H1 (cell line): ENCODE results near the gene LRP8.

Experiments
- CBX8 ChIP-seq: fragments of 300-800, 300-1000 bp; sonication (generic); IDR thresholded peaks from 2 replicates; pipeline ENCODE4 v1.7.1; 2016; ENCODE audit warnings: low read depth, low read length, borderline replicate concordance
- CTCF ChIP-seq, 3 experiments: IDR thresholded peaks; 1 replicate in 2 of 3; 2 replicates in 1 of 3; pipeline versions ENCODE4 v1.5.1 to v1.6.1; 2011; ENCODE audit warnings: low read length in 3 of 3, mild to moderate bottlenecking in 3 of 3, inconsistent platforms in 2 of 3, low read depth in 1 of 3, moderate library complexity in 1 of 3; ENCODE audit not compliant: insufficient read depth in 1 of 3; ENCODE audit errors: control extremely low read depth in 1 of 3
- JUN ChIP-seq: IDR thresholded peaks from 2 replicates; pipeline ENCODE4 v1.6.1; 2011; ENCODE audit warnings: low read depth, mild to moderate bottlenecking, improper control_type of control experiment, low read length
- POLR2A ChIP-seq, 2 experiments: IDR thresholded peaks; 1 replicate in 1 of 2; 2 replicates in 1 of 2; pipeline ENCODE4 v1.6.1; 2011; ENCODE audit warnings: low read depth in 2 of 2, low read length in 2 of 2, mild to moderate bottlenecking in 2 of 2; ENCODE audit errors: control extremely low read depth in 1 of 2
- RAD21 ChIP-seq, 2 experiments: IDR thresholded peaks in 1 of 2; conservative IDR thresholded peaks in 1 of 2; 2 replicates each; pipeline ENCODE4 v1.6.1; 2011; ENCODE audit warnings: low read depth in 2 of 2, low read length in 2 of 2, improper control_type of control experiment in 1 of 2, inconsistent platforms in 1 of 2, mild to moderate bottlenecking in 1 of 2, moderate library complexity in 1 of 2
- SP4 ChIP-seq: IDR thresholded peaks from 2 replicates; pipeline ENCODE4 v1.6.1; 2012; ENCODE audit warnings: low read length, inconsistent platforms
- TAF1 ChIP-seq: IDR thresholded peaks from 2 replicates; pipeline ENCODE4 v1.6.1; 2011; ENCODE audit warnings: mild to moderate bottlenecking, low read depth, low read length
- USF2 ChIP-seq: IDR thresholded peaks from 2 replicates; pipeline ENCODE4 v1.6.1; 2011; ENCODE audit warnings: low read length, improper control_type of control experiment

- TF ChIP-seq POLR2A (IDR thresholded peaks at IDR 0.05; ENCODE audit: control extremely low read depth in 1 of 2, low read depth in 2 of 2, low read length in 2 of 2) = no peak
- TF ChIP-seq USF2 = no peak
- TF ChIP-seq TAF1 = no peak
- no peak for TF ChIP-seq SP4
- no peak for TF ChIP-seq CTCF (IDR thresholded peaks at IDR 0.05; ENCODE audit: control extremely low read depth in 1 of 3, insufficient read depth in 1 of 3, low read depth in 1 of 3, low read length in 3 of 3)
- TF ChIP-seq CBX8 = no peak
- no peak for TF ChIP-seq RAD21 (IDR thresholded peaks at IDR 0.05 in 1 of 2, conservative IDR thresholded peaks at IDR 0.05 in 1 of 2; ENCODE audit: low read depth in 2 of 2, low read length in 2 of 2)
- no peak for TF ChIP-seq JUN
Measured at GRCh38 chr1:53319296-53320101, 8.4 kb downstream of the LRP8 start.
